NK-92 (cell line): ENCODE results near the gene RYR3.

Experiments used
- DNase-seq: peaks from one replicate; lab custom pipeline; 2025; ENCODE audit not compliant: unreplicated experiment; lab: John Stamatoyannopoulos, UW

Gene RYR3

DNA sequence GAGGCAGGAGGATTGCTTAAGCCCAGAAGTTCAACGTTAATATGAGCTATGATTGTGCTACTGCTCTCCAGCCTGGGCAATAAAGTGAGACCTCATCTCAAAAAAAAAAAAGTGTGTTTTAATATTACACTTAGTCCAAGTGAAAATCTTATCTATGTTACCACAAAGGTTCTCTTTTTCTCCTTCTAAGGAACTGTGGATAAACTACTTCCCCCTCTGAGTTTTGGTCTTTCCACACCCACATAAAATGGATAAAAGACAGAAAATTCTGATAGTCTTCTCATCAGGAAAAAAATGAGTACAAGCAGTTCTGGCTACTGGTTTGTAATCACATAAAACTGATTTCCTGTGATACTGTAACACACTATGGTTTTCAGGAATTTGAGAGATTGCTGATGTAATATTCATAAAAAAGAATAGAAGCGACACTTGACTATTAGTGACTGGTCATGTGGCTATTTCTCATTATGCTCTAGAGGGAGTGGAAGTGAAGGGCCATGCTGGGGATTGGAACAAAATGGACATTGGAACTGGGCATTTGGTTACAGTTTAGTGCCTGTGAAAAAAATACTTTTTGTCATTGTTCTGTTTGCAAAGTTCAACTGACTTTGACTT, 68.2 kb downstream of the RYR3 start:
- no peak for DNase-seq

GRCh38 chr15:33380406-33380805, 69.6 kb downstream of the RYR3 start:
- no peak for DNase-seq

GRCh38 chr15:33382491-33382890, 71.7 kb downstream of the RYR3 start:
- DNase-seq: no peak

- DNase-seq: no peak
These were observed 73.5 kb downstream of the RYR3 start for GRCh38 chr15:33384307-33384706.

- DNase-seq: no peak
These were observed 81.7 kb downstream of the RYR3 start for GRCh38 chr15:33392453-33392852.

DNA sequence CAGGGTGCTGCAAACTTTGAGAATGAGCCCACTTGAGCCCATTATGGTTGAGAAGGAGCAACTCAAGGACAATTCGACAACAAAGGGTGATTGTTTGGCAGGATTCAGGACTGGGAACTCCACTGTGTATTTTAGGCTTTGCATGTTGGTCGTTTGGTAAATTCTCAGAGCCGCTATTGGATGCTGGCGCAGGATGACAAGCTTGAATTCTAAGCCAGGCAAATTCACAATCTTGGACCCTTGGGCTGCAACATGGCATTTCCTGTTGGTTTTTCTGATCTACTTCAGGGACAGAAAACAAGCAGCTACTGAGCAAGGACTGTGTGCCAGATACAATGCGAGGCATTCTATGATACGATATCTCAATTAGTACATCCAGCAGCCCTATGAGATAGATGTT, 82.8 kb downstream of the RYR3 start:
- no peak for DNase-seq

GRCh38 chr15:33395321-33395720, 84.6 kb downstream of the RYR3 start:
- DNase-seq: no peak

- no peak for DNase-seq
These were observed 85.1 kb downstream of the RYR3 start for GRCh38 chr15:33395846-33396245.

GRCh38 chr15:33396475-33396874, 85.7 kb downstream of the RYR3 start:
- no peak for DNase-seq

GRCh38 chr15:33398555-33398954, 87.8 kb downstream of the RYR3 start:
- no peak for DNase-seq

GRCh38 chr15:33400941-33401340, 90.2 kb downstream of the RYR3 start:
- DNase-seq: no peak

DNA sequence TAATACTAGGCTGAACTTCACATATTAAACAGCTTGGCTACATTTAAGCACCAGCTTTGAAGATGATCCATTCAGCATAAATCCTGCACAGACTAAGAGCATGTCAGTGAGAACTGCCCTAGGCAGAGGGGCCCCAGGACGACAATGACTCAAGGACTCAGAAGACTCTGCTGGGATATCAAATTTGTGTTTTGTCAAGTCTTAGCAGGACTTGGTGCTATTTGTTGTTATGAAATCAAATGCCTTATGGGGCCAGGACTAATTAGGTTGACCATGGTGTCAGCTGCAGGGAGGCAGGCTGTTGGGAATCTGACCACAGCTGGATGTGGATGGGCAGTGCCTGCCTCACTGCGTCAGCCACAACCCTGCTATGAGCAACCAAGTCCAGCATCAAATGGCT, 91.8 kb downstream of the RYR3 start:
- DNase-seq: no peak

GRCh38 chr15:33405096-33405495, 94.3 kb downstream of the RYR3 start:
- DNase-seq: no peak

GRCh38 chr15:33411596-33412540, 101.1 kb downstream of the RYR3 start:
- no peak for DNase-seq

DNA sequence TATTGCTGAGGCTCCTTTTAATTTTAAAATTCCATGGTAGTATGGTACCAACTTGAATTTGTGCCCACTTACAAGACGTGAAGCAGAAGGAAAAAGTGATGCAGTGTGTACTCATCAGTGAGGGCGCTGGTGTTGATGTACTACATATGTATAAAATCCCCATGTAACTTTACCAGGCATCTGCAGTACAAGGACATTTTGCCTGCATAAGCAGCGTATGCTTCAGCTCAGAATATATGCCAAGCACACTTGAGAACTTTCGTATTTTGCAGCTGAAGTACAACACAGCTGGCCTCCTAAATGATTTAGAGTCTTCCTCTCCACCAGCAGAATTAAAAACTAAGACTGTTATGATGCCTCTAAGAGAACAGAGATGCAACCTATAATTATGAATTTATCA, 108.9 kb downstream of the RYR3 start:
- no peak for DNase-seq

DNA sequence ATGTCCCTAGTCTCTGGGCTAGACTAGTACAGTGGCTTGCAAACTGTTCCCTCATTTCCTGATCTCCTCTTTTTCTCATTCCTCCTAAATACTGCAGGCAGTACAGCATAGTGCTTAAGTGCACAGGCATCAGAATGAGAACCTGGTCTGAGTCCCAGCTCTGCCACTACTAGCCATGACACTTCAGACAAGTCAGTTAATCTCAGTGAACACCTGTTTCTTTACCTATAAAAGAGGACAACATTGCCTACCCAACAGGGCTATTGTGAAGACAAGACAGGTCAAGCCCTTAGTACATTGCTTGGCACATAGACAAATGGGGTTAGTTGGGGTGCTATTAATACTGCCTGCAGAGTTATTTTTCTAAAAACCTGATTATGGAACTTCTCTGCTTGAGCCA, 113.3 kb downstream of the RYR3 start:
- DNase-seq: no peak

DNA sequence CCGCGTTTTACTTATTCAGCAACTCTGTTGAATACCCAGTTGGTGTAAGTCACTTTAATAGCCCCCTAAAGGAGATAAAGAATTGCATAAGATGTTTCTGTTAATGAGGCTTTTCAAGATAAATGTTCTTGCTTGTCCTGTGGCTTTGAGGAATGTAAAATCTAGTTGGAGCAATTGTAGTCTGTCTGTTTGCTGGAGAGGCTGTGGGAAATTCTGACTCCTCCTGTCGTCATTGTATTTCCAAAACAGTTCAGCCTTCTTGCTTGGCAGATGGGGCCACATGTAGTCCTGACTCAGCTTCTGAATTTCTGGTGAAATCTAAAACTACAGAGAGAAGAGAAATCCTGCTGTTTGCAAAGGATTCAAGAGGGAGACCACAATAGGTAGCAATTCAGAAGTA, 114.4 kb downstream of the RYR3 start:
- DNase-seq: no peak

- no peak for DNase-seq
These were observed 119.8 kb downstream of the RYR3 start for GRCh38 chr15:33430577-33430976.

DNA sequence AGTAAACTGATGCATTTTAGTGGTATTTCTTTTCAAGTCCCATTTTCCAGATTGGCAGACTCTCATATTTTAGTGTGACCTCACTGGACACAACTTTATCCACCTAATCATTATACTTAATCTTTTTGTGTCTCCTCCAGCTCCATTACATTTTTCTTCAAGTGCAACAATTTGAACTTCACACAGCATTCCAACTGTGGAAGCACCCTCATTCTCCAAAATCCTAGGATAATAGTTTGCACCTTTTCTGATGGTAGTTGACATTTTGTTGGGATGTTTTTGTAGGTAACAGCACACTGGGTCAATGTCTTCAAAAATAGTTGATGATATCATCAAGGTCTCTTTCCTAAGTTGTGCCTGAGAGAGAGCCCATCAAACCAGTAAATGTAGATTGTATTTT, 123.1 kb downstream of the RYR3 start:
- no peak for DNase-seq

- no peak for DNase-seq
These were observed 127.6 kb downstream of the RYR3 start for GRCh38 chr15:33438396-33438795.

GRCh38 chr15:33440900-33441299, 130.1 kb downstream of the RYR3 start:
- DNase-seq: no peak

GRCh38 chr15:33442449-33442848, 131.7 kb downstream of the RYR3 start:
- DNase-seq: no peak

DNA sequence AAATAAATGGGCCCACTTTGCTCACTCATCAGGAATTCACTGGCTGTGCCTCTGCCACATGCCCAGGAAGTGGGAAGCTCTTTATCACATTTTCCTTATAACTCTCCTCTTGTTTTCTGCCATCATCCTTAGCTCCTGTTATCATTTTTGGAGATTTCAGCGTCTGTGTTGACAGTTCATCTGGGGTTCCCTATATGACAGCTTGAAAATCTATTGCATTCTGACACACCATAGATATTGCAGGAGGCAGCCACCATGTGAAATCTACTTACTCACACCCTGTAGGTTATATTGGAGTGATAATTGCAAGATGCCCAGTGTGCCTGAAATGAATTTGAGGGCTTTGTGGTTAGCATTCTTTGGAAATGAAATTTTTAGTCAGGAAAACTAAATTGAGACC, 132.9 kb downstream of the RYR3 start:
- no peak for DNase-seq
